SK-MEL-5 (cell line): ENCODE results near the gene AK3. TPM values are rescaled to one million over a fixed set of nuclear protein-coding genes. Genes with fewer than 3 reads are reported as not detected.
"Not testable (repeated sequence)": the region's sequence is repeated elsewhere in the genome, so short reads cannot be mapped to it uniquely, and the experiment has no call there.

ENCODE experiments used
- DNase-seq: peaks from one replicate; pipeline ENCODE4 v3.0.0-alpha.2; 2016; ENCODE audit warnings: low read depth, low spot score
- in situ Hi-C: cut with HindIII; loops from 2 replicates; pipeline ENCODE4 v1.10.0; 2016; ENCODE audit warnings: low sequenced_read_pairs, high pct_unique_total_duplicates, low pct_unique_long_range_greater_than_20kb
- polyA plus RNA-seq, 2 experiments: library from polyadenylated mRNA; depleted of rRNA; stranded (reverse); fragments of >200 nt; gene quantifications; 2 replicates each; pipeline ENCODE4 v1.2.3, GENCODE V29; 2015
- total RNA-seq: library from RNA; depleted of rRNA; stranded (reverse); fragments of >200 nt; shearing (Covaris generic); gene quantifications from 2 replicates; pipeline ENCODE4 v1.2.3, GENCODE V29; 2014; rRNA removed

AK3 gene
- total RNA-seq, result 42.5 and 45.3 TPM in 2 replicates
- 35.9 and 43.7 TPM in 2 replicates for polyA plus RNA-seq (2015; cell fraction: cytosol; rRNA removed)
- polyA plus RNA-seq (2015; cell fraction: nucleus; rRNA removed), result 13.4 and 17.6 TPM in 2 replicates

DNA sequence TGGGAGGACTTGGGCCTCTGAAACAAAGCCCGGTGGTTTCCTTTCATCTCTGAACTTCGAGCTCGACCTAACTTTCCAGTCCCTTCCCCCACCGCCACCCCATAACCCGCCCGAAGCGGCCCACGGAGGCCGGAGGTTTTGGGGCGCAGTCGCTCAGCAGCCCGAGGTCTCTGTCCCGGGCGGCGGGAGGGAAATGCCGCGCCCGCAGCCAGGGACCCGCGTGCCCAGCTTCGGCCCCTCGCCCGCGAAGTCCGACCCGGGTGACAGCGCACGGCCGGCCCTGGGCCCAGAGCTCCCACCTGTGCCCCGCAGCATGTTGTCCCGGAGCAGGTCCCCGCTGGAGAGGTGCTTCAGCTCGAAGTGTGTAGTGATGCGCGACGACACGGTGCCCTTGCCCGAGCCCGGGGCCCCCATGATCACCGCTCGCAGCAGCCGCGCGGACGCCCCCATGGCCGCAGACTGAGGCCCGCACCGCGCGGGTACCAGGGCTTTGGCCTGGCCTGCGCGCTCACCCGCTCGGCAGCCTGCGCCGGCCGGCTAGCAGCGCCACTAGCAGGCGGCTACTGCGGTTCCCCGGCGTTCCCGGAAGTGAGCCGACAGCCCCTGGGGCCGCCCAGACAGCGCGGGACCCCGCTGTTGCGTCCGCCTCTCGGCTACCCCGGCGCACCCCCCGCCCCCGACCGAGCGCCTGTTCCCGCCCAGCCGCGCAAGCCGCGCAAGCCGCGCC is at the start of gene AK3:
AK3 (minus strand) TSS at position 565 of the 727 bp plus-strand sequence; CDS start at position 450, 115 bp downstream.
- in situ Hi-C loops, result no loop called here
- DNase-seq, result peak; percentile 76

DNA sequence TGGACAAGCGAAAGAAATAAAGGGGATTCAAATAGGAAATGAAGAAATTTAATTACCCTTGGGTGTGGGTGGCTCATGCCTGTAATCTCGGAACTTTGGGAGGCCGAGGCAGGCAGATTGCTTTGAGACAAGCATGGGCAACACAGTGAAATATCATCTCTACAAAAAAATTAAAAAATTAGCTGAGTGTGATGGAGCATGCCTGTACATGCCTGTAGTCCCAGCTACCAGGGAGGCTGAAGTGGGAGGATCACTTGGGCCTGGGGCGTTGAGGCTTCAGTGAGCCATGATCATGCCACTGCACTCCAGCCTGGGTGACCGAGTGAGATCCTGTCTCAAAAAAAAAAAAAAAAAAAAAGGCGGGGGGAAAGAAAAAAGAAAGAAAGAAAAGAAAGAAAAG is 47.7 kb upstream of the AK3 start:
- in situ Hi-C loops, result no loop called here

DNA sequence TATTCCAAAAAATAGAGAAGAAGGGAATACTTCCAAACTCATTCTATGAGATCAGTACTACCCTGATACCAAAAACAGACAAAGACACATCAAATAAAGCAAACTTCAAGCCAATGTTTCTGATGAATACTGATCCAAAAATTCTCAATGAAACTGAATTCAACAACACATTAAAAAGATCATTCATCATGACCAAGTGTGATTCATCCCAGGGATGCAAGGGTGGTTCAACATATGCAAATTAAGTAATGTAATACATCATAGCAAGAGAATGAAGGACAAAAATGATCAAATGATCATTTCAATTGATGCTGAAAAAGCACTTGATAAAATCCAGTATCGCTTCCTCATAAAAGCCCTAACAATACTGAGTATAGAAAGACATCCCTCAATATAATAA is 46.9 kb upstream of the AK3 start:
- DNase-seq, result no peak
- in situ Hi-C loops, result no loop called here

More for the DNA sequence above, 47.7 kb upstream of the AK3 start:
- no peak for DNase-seq

DNA sequence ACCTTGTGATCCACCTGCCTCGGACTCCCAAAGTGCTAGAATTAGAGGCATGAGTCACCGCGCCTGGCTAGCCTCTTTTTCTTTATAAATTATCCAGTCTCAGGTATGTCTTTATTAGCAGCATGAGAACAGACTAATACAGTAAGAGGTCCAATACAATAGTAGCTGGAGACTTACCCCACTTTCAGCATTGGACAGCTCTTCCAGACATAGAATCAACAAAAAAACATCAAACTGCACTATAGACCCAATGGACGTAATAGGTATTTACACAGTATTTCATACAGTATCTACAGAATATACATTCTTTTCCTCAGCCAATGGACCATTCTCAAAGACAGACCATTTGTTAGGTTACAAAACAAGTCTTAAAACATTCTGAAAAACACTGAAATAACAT is 45.6 kb upstream of the AK3 start:
- no peak for DNase-seq

DNA sequence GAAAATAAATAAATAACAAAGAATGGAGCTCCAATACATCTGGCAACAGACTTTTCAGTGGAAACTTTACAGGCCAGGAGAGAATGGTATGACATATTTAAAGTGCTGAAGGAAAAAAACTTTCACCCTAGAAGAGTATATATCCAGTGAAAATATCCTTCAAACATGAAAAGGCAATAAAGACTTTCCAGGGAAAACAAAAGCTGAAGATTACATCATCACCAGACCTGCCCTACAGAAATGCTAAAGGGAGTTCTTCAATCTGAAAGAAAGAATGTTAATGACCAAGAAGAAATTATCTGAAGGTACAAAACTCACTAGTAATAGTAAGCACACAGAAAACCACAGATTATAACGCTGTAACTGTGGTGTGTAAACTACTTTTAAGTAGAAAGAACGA is 43.4 kb upstream of the AK3 start:
- in situ Hi-C loops, result no loop called here
- DNase-seq, result no peak

More for the DNA sequence above, 45.6 kb upstream of the AK3 start:
- in situ Hi-C loops, result no loop called here

DNA sequence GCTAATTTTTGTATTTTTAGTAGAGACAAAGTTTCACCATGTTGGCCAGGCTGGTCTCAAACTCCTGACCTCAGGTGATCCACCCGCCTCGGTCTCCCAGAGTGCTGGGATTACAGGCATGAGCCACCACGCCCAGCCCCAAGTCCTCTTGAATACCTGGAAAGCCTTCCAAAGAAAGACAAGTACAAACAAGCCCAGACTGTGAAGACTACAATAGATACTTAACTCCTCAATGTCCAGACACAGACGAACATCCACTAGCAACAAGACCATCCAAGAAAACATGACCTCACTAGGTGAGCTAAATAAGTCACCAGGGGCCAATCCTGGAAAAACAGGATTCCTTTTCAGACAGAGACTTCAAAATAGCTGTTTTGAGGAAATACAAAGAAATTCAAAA is 42.2 kb upstream of the AK3 start:
- in situ Hi-C loops, DNase-seq: not testable (repeated sequence)

DNA sequence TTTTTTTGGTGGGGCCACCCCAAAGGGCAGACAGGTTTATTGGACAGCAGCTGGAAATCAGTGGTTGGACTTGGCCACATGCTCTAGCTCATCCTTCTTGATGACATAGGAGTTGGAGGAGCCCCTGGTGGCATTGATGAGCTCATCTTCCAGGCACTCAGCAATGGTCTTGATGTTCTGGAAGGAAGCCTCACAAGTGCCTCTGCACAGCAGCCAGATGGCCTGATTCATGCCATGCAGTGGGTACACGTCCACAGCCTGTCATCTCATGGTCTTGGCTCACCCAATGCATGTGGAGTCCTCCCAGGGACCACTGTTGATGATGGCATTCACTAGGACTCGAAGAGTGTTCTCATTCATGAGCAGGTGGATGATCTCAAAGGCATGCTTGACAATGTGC is 40.4 kb upstream of the AK3 start:
- DNase-seq, result no peak
- in situ Hi-C loops, result no loop called here

DNA sequence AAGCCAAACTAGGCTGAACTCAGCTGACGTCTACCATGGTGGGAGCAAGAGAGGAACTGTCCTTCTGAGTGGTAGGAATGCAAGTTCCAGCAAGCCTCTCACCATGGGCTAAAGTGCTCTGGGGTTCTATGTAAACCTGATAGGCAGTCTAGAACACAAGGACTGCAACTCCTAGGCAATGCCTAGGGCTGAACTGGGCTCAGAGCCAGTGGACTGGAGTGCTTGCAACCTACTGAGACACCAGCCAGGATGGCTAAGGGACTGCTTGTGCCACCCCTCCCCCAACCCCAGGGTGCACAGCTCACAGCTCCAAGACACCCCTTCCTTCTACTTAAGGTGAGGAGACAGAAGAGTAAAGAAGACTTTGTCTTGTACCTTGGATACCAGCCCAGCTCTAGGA is 39.6 kb upstream of the AK3 start:
- in situ Hi-C loops, result no loop called here
- no peak for DNase-seq

DNA sequence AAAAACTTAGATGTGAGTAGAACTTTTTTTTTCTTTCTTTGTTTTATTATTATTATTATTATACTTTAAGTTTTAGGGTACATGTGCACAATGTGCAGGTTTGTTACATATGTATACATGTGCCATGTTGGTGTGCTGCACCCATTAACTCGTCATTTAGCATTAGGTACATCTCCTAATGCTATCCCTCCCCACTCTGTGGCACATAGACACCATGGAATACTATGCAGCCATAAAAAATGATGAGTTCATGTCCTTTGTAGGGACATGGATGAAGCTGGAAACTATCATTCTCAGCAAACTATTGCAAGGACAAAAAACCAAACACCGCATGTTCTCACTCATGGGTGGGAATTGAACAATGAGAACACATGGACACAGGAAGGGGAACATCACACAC is 34.0 kb upstream of the AK3 start:
- in situ Hi-C loops, DNase-seq: not testable (repeated sequence)

DNA sequence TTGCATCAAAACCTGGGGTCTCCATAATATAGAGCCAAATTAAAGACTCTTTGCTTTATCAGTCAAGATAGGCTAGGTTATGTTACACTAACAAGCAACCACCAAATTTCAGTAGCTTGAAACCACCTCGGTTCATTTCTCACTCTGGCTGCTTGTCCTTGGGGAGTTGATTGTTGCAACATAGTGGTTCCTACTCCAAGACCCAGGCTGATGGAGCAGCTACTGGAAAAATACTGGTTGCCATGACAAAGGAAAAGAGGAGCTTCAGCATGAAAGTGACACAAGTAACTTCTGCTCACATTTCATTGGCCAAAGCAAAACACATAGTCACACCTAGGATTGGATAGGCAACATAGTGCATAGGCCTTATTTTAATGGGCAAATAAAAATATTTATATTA is 33.2 kb upstream of the AK3 start:
- in situ Hi-C loops, result no loop called here

DNA sequence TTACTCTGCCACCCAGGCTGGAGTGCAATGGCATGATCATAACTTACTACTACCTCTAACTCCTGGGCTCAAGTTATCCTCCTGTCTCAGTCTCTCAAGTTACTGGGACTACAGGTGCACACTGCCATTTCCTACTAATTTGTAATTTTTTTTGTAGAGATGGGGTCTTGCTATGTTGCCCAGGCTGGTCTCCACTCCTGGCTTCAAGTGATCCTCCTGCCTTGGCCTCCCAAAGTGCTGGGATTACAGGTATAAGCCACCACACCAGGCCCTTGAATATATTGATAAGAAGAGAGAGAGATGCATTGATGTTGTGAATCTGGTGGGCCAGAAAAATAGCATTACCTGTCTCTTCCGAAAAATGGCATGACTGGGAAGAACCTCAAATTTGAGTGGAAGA is 30.8 kb upstream of the AK3 start:
- DNase-seq, result no peak
- in situ Hi-C loops, result no loop called here

More for the DNA sequence above, 33.2 kb upstream of the AK3 start:
- DNase-seq, result no peak

DNA sequence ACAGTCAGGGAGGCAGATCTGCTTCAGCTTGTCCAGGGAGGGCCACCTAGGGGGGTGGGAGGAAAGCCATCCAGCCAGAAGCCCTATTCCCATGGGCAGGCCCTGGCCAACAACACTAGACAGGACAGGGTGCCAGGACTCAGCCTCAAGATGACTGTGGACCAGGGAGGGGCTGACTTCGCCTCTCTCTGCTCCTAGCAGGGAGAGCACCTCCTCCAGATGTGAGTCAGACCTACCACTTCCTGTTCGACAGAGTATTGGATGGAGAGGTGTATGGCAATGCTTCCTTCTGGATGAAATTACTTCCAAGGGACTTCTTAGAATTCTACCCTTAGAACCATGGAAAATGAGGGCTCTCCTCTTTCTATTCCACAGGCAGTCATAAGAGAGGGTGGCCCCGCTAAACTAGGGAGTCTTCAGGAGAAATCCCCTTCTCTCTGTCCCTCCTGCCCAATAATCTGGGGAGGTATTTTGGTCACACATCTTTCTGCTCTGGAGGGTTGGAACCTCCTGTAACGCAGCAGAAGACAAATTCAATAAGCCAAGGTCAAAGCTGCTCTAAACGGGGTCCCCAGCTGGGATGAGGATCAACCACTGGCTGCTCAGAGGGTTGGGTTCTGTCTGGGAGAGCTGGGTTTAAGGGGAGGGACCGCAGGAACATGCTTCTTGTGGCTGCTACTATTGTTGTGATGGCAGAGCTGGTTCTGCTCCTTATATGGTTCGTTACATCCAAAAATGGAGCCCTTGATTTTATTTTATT is 28.5 kb upstream of the AK3 start:
- no peak for DNase-seq
- in situ Hi-C loops, result no loop called here

DNA sequence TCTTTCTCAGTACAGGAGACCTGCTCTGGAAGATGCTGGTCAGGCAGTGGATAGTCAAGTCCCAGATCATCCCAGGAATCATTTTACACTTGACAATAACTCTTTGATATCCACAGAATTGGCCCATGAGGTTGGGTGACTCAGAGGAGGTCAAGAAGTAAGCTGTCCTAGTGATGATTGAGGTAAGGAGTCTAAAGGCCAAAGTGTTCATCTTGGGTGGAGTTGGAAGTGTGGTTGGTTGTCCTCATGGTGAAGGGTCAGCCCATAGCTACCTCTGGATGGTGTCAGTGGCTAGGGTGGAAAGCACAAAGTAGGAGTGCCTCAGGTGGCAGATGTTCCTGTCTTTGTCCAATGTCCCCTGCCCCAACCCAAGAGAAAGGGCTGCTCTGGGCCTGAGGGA is 27.7 kb upstream of the AK3 start:
- in situ Hi-C loops, result no loop called here
- DNase-seq, result no peak

DNA sequence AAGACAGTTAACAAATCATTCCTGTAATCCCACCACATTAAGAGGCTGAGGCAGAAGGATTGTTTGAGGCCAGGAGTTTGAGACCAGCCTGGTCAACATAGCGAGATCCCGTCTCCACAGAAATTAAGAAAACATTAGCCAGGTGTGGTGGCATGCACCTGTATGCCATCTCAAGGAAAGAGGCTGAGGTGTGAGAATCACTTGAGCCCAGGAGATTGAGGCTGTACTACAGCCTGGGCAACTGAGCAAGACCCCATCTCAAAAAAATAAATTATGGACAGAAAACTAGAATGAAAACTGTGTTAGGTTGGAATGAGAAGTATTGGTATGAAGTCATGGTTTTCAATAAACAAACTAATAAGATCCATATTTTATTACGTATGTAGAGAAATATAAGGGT is 23.0 kb upstream of the AK3 start:
- DNase-seq, result no peak
- in situ Hi-C loops, result no loop called here

DNA sequence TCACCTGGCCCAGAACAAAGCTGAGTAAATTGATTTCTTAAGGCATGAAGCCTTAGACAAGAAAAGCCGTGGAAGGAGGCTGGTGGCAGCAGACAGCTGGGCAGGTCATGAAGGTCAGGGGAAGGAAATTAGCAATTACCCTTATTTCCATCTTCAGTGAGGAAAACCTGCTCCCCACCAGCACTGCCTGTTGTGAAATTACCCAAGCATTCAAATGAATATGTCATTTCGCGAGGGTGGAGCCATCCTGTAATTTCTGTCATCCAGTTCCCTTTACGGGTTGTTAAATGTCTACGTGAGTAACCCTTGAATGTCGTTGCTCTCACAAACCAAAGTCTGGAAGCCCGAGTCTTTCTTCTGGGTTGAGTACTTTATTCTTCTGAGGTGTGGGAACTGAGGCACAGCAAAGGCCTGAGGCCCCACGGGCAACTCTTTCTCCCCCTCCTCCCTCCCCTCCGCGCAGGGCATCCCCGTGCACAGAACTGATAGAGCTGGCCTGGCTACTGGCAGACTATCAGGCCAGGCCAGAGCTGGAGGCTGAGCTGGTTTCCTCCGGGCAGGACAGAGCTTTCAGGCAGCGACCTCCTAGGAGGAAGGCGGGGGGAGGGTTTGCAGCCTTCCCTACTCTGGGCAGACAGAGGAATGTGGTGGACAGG is 22.0 kb upstream of the AK3 start:
- in situ Hi-C loops, result no loop called here
- DNase-seq, result no peak

DNA sequence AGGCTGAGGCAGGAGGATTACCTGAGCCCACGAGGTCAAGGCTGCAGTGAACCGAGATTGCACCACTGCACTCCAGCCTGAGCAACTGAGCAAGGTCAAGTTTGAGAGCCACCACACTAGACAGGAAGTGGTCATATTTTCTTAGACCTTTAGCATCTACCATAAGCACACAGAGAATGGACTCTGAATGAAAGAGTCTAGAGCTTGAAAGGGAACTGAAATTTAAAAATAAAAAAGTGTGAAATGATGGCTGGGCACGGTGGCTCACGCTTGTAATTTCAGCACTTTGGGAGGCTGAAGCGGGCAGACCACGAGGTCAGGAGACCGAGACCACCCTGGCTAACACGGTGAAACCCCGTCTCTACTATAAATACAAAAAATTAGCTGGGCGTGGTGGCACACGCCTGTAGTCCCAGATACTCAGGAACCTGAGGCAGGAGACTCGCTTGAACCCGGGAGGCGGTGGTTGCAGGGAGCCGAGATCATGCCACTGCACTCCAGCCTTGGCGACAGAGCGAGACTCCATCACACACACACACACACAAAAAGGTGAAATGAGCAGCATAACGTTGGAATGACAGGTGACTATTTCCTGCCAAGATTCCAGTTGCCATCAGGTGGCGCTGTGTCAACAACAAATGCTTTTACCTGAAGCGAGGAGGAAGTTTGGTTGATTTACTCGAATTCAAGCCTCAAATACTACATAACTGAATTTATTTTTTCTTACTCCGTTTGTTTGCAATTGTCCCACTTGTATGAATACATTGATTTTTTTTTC is 21.3 kb upstream of the AK3 start:
- in situ Hi-C loops, result no loop called here
- peak; percentile 64 for DNase-seq

DNA sequence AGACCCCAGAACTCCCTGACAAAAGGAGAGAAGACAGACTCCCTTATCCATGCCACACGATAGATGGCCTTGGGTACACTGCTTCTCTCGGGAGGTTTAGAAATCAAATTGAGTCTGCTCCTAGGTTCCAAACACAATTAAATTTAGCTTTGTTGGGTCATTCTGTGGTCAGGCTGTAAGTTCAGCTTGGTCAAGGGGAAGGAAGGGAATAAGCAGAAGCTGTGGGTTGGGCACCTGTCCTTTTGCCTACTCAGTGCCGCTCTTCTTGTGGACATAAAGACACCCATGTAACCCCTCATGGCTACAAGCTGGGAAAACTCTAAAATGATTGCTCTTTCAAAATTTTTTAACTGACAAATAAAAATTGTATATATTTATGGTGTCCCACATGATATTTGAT is 19.1 kb upstream of the AK3 start:
- DNase-seq, result no peak
- in situ Hi-C loops, result no loop called here

DNA sequence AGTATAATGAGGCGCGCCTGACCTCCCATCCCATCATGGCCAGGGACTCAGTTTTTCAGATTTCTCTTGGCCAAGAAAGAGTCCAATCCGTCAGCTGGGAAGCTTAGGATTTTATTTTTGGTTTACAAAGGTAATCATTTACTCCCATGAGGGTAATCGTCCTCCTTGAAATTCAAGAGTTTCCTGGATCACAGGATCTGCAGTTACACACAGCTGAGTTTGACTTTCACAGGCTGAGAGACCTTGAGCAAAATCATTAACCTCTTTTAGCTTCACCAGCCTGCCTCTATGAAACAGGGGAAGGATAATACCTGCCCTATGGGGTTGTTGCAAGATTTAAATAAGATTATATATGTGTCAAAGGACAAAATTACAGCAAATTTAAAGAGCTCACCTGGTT is 15.4 kb upstream of the AK3 start:
- DNase-seq, result no peak
- in situ Hi-C loops, result no loop called here
